HG02852 (cell line): ENCODE data around the gene KRT27.
"Not testable (repeated sequence)": the region's sequence is repeated elsewhere in the genome, so short reads cannot be mapped to it uniquely, and the experiment has no call there.

Experiments used
- ATAC-seq: cut with Tn5 transposase; IDR thresholded peaks from one replicate; pipeline ENCODE4 v1.9.1; 2021; ENCODE audit warnings: mild to moderate bottlenecking, moderate library complexity; ENCODE audit not compliant: unreplicated experiment

Gene KRT27, protein sequence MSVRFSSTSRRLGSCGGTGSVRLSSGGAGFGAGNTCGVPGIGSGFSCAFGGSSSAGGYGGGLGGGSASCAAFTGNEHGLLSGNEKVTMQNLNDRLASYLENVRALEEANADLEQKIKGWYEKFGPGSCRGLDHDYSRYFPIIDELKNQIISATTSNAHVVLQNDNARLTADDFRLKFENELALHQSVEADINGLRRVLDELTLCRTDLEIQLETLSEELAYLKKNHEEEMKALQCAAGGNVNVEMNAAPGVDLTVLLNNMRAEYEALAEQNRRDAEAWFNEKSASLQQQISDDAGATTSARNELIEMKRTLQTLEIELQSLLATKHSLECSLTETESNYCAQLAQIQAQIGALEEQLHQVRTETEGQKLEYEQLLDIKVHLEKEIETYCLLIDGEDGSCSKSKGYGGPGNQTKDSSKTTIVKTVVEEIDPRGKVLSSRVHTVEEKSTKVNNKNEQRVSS

GRCh38 chr17:40782450-40782849, at the start of gene KRT27:
Gene KRT27 (minus strand): TSS chr17:40782550. CDS start chr17:40782493, 57 bp downstream.
- no peak for ATAC-seq

- no peak for ATAC-seq
These were observed 47.9 kb upstream of the KRT27 start for GRCh38 chr17:40830085-40830776.

DNA sequence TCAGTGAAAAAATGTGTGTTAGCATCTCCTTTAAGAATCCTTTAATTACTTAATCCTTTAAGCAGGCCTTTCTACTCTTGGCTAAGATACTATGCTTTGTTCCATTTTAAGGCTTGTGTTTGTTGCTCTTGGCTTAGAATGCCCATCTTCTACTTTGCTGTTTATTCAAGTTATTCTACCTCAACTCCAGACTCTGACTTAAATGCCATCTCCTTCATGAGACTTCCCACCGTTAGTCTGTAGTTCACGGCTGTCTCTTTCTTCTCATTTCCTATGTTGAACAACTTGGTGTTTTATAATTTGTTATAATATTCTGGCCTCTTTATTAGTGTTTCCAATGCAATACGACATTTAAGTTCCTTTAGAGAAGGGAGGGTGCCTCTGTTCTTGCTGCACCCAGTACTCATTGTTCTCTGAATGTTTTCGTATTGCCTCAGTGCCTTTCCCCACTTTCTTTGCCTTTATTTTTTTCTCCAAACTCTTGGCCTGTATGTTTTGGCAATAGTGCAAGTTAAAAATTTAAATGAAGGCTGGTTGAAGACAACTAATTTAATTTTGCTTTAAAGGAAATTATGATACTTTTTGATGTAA, 46.2 kb upstream of the KRT27 start:
- no peak for ATAC-seq

- ATAC-seq: no peak
These were observed 45.5 kb upstream of the KRT27 start for GRCh38 chr17:40827746-40828453.

GRCh38 chr17:40825599-40825998, 43.2 kb upstream of the KRT27 start:
- ATAC-seq: no peak

GRCh38 chr17:40824015-40824832, 41.9 kb upstream of the KRT27 start:
- ATAC-seq: no peak

- no peak for ATAC-seq
These were observed 39.9 kb upstream of the KRT27 start, which contains the start of gene KRT10 for GRCh38 chr17:40822132-40822812. Gene KRT10 (minus strand): TSS chr17:40822614. CDS start chr17:40822585, 29 bp downstream.

DNA sequence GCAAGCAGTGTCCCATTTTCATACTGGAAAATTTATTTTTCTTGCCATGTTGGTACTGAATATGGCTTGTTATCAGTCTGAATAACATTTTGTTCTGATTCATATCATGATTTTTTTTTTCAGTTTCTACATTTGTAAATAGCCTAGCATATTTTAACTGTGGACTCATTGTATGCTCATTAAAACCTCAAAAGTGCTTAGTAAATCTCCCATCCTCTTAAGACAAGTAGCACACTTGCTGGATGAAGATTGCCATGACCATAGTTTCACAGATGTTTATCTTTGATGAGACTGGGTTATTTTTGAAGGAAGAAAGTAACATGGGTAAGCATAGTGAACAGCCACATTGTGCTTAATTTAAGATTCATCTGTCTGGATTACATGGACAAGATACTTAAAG, 39.2 kb upstream of the KRT27 start:
- ATAC-seq: no peak

GRCh38 chr17:40820228-40820838, 38.0 kb upstream of the KRT27 start:
- no peak for ATAC-seq

DNA sequence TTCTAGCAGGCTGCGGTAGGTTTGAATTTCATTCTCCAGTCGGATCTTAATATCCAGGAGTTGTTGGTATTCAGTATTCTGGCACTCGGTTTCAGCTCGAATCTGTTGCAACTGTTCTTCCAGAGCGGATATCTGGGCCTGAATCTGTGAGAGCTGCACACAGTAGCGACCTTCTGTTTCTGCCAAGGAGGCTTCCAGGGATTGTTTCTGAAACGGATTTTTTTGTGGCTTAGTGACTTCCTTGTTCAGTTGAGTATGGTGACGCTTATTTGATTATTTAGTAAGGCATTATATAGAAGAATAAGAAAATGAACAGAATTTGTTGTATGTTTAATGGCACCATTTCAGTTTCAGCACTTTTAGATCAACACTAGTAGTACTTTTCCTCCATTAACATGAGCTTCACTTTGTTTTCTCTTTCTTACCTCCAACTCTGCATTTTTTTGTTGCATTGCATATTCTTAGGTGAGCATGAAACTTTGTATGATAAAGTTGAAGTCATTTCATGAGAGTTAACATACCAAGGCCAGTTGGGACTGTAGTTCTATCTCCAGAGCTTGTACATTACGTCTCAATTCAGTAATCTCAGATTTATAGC, 37.3 kb upstream of the KRT27 start:
- no peak for ATAC-seq

GRCh38 chr17:40818733-40819527, 36.6 kb upstream of the KRT27 start:
- ATAC-seq: peak; percentile 74

DNA sequence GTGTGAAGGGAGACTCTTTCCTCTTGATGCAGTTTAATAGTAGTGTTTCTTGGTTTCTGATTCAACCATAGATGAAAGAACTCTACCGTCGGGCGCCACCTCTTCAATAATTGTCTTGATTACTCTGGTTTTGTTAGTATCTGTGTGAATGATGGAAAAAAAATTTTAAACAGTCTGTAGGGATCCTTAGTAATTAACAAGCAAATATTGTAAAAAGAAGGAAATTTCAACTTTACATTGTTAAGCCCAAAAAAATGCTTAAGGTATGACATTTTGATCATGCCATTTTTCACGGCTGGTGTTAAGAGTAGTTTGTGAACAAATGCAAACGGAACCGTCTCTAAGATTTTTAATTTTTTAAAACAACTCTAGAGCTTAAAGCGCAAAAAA, 36.0 kb upstream of the KRT27 start:
- no peak for ATAC-seq

- no peak for ATAC-seq
These were observed 34.8 kb upstream of the KRT27 start for GRCh38 chr17:40817103-40817682.

GRCh38 chr17:40816569-40816968, 34.2 kb upstream of the KRT27 start:
- ATAC-seq: no peak

DNA sequence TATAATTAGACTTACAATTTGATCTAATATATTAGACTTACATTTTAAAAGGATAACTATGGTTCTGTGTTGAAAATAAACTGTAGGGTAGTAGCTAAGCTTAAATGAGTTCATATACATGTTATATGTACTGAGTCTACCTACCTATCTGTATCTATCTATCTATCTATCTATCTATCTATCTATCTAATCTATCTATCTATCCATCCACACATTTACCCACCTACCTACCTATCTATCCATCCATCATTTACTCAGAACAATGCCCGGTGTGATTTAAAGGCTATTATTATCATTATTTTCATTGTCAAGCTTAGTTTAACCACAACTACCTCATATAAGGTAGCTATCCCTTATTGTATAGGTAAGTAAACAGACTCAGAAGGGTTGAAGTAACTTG, 33.0 kb upstream of the KRT27 start:
- no peak for ATAC-seq

GRCh38 chr17:40814657-40815056, 32.3 kb upstream of the KRT27 start:
- not testable (repeated sequence) for ATAC-seq

DNA sequence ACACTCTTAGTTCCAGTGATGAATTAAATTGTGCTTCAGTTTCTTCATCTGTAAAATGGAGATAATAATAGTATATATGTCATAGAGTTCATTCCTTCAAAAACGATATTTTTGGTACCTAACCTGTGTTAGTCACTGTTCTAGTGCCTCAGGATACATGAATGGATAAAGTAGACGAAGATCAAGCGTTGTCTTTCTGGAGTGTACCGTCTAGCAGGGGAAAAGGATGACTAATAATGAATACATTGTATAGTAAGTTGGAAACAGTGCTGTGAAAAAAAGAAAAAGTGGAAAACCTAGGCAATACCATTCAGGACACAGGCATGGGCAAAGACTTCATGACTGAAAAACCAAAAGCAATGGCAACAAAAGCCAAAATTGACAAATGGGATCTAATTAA, 31.5 kb upstream of the KRT27 start:
- ATAC-seq: no peak

- ATAC-seq: no peak
These were observed 30.3 kb upstream of the KRT27 start for GRCh38 chr17:40812639-40813038.
